Measurements from ENCODE around the gene HADHA. TPM values are rescaled to one million over a fixed set of nuclear protein-coding genes. Genes with fewer than 3 reads are reported as not detected.

The HADHA gene
- polyA plus RNA-seq, 6 donors from 2014 or later, result 77.4 to 118 (median 102) TPM

- Mint-ChIP-seq H3K27me3 (peaks cover 0 to 6% (median 0%) of the 10 kb centered on the region in 3 donors), H3K4me3 (no peak overlapping the region), H3K27ac (no peak overlapping the region), H3K4me1 (no peaks in the 10 kb centered on the region), H3K9me3 (peaks cover 0 to 16% (median 7%) of the 10 kb centered on the region in 7 donors), H3K36me3 (no peaks in the 10 kb centered on the region)
- ATAC-seq (ENCODE audit: low read depth in 2 of 2), result no peak
- DNase-seq, result no peak
These were observed 86.9 kb downstream of the HADHA start for GRCh38 chr2:26157580-26157979.

DNA sequence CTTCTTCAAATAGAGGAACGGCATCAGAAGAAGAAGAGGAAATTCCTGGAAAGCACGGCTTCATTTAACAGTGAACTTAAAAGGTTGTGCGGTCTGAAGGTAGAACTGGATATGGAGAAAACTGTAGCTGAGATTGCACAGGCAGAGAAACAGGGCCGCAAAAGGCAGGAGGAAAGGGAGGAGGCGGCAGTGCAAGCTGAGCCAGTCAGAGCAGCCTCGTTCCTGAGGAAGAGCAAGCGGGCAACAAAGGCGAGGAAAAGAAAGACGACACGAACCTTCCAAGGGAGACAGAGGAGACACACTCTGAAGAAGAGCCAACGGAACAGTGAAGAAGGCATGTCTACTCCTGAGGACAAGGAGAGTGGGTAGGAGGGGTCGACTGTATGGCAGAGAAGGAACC is 94.2 kb downstream of the HADHA start:
- peaks cover 8 to 29% (median 22%) of the 10 kb centered on the region in 3 donors for H3K27me3 Mint-ChIP-seq
- peaks cover 0 to 16% (median 8%) of the 10 kb centered on the region in 7 donors for H3K9me3 Mint-ChIP-seq
- DNase-seq, result no peak
- H3K4me3 Mint-ChIP-seq, result no peak overlapping the region
- H3K27ac Mint-ChIP-seq, result no peak overlapping the region
- H3K36me3 Mint-ChIP-seq, result peaks cover 0 to 5% of the 10 kb centered on the region in 2 donors
- H3K4me1 Mint-ChIP-seq, result peaks cover 0 to 1% (median 0%) of the 10 kb centered on the region in 3 donors
- ATAC-seq (ENCODE audit: low read depth in 2 of 2), result no peak

- H3K4me3 Mint-ChIP-seq, result no peak overlapping the region
- ATAC-seq (ENCODE audit: low read depth in 2 of 2) (no peak), DNase-seq (no peak)
- peaks cover 0 to 5% of the 10 kb centered on the region in 2 donors for H3K36me3 Mint-ChIP-seq
- H3K9me3 Mint-ChIP-seq, result peaks cover 0 to 3% (median 2%) of the 10 kb centered on the region in 7 donors
- peak overlapping the region in 1 of 6 donors; percentile 67 for H3K27ac Mint-ChIP-seq
- peaks cover 8 to 29% (median 22%) of the 10 kb centered on the region in 3 donors for H3K27me3 Mint-ChIP-seq
- H3K4me1 Mint-ChIP-seq, result peaks cover 0 to 5% (median 0%) of the 10 kb centered on the region in 3 donors
These were observed 95.9 kb downstream of the HADHA start for GRCh38 chr2:26148501-26148900.

DNA sequence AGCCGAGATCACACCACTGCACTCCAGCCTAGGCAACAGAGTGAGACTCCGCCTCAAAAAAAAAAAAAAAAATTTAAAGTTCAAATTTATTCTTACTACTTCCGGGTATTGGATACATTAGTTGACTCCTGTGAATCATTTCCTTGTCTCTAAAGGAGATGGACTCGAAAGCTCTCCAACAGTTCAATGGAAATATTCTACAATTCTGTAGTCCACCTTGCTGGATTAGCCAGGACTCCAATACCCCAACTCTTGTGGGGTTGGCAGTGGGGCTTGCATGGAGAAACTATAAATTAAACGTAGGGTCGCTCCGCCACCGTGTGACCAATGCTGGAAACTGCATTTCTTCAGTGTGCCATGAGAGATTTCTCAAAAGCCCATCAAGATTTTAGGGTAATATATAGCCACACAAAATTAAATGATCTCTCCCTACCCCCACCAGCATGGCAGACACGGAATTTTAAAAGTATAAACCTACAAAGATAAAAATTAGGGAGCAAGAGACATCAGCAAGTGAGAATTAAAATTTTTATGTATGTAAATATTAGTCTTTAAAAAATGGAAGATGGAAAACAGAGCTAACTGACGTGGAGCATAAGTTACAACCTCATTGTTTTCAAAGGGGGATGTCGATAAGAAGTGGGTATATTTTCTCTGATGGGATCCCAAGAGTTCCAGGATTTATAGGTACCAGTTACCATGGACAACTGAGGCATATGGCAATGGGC is 99.3 kb downstream of the HADHA start:
- no peak overlapping the region for H3K4me3 Mint-ChIP-seq
- peaks cover 0 to 2% of the 10 kb centered on the region in 2 donors for H3K36me3 Mint-ChIP-seq
- peaks cover 0 to 5% (median 0%) of the 10 kb centered on the region in 3 donors for H3K4me1 Mint-ChIP-seq
- peak overlapping the region in 1 of 6 donors; percentile 56 for H3K27ac Mint-ChIP-seq
- ATAC-seq (ENCODE audit: low read depth in 2 of 2), result peak in 1 of 2 donors; percentile 67
- no peaks in the 10 kb centered on the region for H3K9me3 Mint-ChIP-seq
- peaks cover 6 to 17% (median 15%) of the 10 kb centered on the region in 3 donors for H3K27me3 Mint-ChIP-seq
- DNase-seq, result peak; percentile 41

- H3K27me3 Mint-ChIP-seq, result peaks cover 0 to 8% (median 8%) of the 10 kb centered on the region in 3 donors
- ATAC-seq (ENCODE audit: low read depth in 2 of 2) (no peak), DNase-seq (no peak)
- no peaks in the 10 kb centered on the region for H3K36me3 Mint-ChIP-seq
- peaks cover 0 to 9% (median 0%) of the 10 kb centered on the region in 3 donors for H3K4me1 Mint-ChIP-seq
- no peaks in the 10 kb centered on the region for H3K9me3 Mint-ChIP-seq
- H3K4me3 Mint-ChIP-seq, result peak overlapping the region in 1 of 8 donors; percentile 15
- no peak overlapping the region for H3K27ac Mint-ChIP-seq
These were observed 100.4 kb downstream of the HADHA start for GRCh38 chr2:26144031-26144430.

DNA sequence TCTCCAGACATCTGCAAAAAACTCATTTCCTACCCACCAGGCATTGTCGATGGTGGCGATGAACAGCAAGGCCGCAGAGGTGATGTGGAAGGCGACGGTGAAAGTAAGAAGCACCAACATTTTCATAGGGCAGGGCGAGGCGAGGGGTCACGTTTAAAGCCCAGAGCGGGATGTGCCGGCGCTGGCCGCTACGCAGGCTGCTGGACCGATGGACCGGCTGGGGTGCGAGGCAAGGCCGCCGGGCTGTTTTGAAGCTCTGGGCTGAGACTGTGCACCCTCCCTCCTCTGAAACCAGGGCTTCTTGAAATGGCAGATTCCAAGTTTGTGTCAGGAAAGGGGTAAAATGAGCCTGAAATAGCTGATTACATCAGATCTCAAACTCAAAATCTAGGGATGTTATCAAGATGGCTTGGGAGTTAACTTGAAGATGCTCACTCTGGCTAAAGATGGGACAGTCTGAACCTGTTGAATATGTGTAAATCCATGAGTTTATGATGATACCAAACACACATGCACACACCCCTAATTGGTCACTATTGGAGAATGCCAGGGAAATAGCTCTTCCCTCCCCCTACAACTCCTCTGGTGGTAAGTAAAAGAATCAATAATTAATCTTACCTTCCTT is 103.2 kb downstream of the HADHA start:
- H3K9me3 Mint-ChIP-seq, result no peaks in the 10 kb centered on the region
- no peaks in the 10 kb centered on the region for H3K27me3 Mint-ChIP-seq
- peaks cover 0 to 11% (median 0%) of the 10 kb centered on the region in 3 donors for H3K4me1 Mint-ChIP-seq
- DNase-seq, result no peak
- peak overlapping the region in 1 of 6 donors; percentile 84 for H3K27ac Mint-ChIP-seq
- ATAC-seq (ENCODE audit: low read depth in 2 of 2), result no peak
- H3K36me3 Mint-ChIP-seq, result no peaks in the 10 kb centered on the region
- H3K4me3 Mint-ChIP-seq, result peak overlapping the region in 1 of 8 donors; percentile 70

Other genes with a start within 250 kb of the HADHA start
- gene RAB10, start 210.5 kb downstream of the HADHA start, polyA plus RNA-seq (ENCODE audit: low read depth in 6 of 6), result 10 to 100 TPM; 71.1 to 98.1 (median 82.5) TPM
- gene GAREM2, start 71.5 kb downstream of the HADHA start, polyA plus RNA-seq (ENCODE audit: low read depth in 6 of 6), result 1 to 10 TPM in 2 of 6 donors, under 1 TPM in 2, not detected in 2; 0.29 to 2.1 (median 0.79) TPM
- gene HADHB, start 307 bp upstream of the HADHA start, polyA plus RNA-seq (ENCODE audit: low read depth in 6 of 6), result 100 to 1,000 TPM in 5 of 6 donors, 10 to 100 TPM in 1; 97.7 to 133 (median 110) TPM
- 1 to 10 TPM; 1.2 to 8.0 (median 5.0) TPM for gene SELENOI, start 101.5 kb upstream of the HADHA start, polyA plus RNA-seq (ENCODE audit: low read depth in 6 of 6)
- 1 to 10 TPM in 1 of 6 donors, under 1 TPM in 5; 0.09 to 1.4 (median 0.18) TPM for gene ADGRF3, start 102.2 kb upstream of the HADHA start, polyA plus RNA-seq (ENCODE audit: low read depth in 6 of 6)
- not detected for gene DRC1, start 157.3 kb upstream of the HADHA start, polyA plus RNA-seq (ENCODE audit: low read depth in 6 of 6)
- gene OTOF, start 233.5 kb upstream of the HADHA start, polyA plus RNA-seq (ENCODE audit: low read depth in 6 of 6), result not detected

All from naive B cell (primary cell).